Dermis blood vessel endothelial cell (primary cell): ENCODE data around the gene SFXN2. TPM values are rescaled to one million over a fixed set of nuclear protein-coding genes. Genes with fewer than 3 reads are reported as not detected.

Experiments used
- DNase-seq: peaks from one replicate; pipeline ENCODE4 v3.0.0; 2010
- total RNA-seq: library from RNA; depleted of rRNA; stranded (reverse); fragments of >200 nt; gene quantifications from 2 replicates; pipeline ENCODE4 v1.2.3, GENCODE V29; 2014

SFXN2 gene
- total RNA-seq, 1 donor from 2014 or later = 7.1 TPM

DNA sequence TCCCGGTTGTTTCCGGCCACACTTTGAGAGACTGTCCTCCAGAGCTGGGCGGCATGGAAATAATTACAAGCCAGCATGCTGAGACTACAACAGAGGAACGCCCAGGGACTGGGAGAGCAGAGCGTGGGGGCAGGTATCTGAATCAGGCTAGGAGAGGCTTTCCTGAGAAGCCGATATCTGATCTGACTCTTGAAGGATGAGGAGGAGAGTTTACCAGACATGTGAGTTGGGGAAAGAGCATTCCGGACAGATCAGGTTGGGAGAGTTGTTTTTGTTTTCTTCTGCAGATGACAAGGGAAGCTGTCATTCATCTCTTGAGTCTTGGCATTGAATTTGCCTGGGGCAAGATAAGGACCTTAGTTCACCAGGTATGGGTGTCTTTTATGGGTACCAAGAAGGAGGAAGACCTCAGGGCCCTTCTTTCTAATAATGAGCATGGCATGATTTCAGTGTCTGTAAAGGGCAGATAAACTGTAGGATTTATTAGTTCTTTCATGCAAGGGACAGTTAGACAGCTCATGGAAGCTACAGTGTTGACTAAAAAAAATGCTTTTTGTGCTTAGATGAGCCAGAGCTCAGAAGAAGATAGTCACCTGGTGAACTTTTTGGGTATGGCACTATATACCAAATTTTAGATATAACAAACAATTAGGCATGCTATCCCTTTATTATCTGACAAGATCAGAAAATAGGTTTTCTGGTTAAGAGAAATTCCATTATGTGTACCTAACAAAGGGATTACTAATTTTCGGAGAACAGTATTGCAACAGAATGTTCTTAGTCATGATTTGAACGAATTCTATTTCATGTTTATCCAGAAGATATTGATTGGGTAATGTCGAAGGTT lies 65.5 kb downstream of the SFXN2 start:
- no peak for DNase-seq

DNA sequence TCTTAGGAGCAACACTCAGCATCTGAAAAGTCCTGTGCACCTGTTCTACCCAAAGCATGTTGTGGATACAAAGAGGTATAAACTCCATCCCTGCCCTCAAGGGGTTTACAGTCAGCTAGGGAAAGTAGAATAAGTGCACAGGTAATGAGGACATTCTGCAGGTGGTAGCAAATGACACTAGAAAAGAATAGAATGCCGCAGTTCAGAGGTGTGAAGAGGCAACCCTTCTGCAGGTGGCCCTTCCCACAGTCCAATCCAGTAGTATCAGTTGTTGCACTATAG lies 66.0 kb downstream of the SFXN2 start:
- no peak for DNase-seq

DNA sequence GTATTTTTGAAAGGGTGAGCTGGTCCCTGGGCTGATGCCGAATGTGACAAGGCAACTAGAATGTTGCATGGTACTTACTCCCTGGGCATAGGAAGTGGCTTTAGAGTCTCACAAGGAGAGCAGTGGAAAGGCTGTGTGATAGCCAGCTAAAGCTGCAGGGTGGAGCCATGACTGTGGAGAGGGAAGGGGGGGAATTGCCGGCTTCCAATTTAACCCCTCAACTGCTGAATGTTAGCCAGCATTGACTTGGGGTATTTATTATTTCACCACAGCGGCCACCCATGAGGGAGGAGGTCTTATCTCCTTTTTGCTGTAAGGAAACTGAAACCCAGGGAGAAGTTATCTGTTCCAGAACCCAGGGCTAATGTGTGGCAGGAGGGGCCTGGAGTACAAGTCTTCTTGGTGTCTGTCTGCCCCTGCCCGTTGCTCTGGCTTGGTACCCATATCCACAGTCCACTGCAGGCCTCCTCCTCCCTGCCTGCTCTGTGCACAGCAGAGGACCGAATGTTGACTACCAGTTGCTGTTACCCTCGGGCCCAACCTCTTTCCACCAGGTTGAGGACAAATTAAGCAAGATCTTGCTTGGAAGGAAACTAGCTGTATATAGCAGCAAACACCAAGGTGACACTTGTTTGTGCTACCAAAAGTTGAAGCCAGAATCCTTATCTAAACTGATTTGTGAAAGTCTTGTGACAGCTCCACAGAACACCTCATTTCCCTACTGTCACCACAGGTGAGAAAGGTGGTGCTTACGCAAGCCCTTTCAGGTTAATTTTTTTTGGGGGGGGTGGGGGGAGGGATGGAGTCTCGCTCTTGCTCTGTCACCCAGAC lies 66.9 kb downstream of the SFXN2 start:
- DNase-seq = peak; percentile 45

DNA sequence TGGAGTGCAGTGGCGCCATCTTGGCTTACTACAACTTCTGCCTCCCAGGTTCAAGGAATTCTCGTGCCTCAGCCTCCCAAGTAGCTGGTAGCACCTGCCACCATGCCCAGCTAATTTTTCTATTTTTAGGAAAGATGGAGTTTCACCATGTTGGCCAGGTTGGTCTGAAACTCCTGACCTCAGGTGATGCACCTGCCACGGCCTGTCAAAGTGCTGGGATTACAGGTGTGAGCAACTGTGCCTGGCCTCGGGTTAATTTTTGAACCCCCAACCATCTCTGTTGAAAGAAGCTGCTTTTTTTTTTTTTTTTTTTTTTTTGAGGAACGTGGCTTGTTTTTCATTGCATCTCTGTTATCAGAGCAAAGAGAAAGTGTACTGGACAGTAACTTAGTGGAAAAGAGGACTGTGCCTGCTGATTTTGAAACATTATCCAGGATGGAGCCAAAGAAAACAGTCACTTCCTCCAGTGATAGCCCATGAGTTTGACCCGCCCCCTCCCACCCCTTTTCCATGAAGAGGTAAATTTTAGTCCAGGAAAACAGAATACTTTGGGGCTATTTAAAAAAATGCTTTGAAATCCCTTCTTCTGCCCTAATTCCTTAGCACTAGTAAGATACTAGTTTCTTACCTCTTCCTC lies 67.6 kb downstream of the SFXN2 start:
- peak; percentile 78 for DNase-seq

DNA sequence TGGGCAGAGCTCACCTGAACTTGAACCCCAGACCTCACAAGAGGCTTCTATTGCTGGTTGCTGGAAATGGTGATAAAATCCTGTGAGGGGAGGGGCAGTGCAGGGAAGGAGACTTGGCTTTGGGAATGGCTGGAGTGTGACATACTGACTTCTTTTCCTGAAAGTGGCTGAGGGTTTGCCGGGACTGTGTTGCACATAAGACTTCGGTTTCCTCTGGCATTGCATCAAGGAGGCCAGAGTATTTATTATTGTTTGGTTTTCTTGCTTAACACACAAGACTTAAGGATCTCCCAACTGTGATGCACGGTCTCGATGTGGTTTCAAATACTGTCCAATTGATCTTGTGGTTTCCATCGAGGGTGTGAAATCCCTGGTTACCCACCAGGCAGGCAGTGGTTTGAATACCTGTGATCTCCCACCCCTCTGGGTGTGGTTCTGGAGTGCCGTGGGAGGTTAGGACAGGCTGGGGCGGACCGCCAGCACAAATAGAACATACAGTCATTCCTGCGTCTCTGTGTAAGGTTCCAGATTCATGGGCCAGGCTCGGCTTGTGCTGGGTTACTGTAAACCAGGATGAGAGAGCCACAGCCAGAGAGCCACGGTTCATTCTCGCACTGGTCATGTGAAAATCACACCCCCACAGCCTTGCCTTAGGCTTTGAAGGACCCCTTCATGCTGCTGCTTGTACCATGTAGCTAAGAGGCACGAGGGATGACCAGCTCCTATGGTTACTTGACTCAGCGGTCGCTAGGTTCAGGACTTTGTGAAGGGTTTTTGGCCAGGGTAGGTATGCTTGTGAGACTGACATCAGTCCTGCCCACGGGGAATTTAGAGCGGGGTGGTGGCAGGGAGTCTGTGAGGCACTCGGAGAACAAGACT lies 68.5 kb downstream of the SFXN2 start:
- DNase-seq = peak; percentile 84

DNA sequence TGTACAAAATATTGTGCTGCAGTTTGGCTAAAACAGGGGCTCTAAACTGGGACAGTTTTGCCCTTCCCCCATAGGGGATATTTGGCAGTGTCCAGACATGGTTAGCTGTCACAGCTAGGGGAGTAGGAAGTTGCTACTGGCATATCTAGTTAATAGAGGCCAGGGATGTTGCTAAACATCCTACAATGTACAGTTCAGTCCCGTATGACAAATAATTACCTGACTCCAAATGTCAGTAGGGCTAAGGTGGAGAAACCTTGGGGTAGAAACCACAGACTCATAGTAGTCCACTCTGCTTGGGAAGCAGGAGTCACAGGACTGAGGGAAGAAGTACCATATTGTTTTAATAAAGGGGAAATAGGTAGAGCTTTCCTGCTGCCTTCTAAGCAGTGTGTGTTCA lies 69.1 kb downstream of the SFXN2 start:
- DNase-seq = no peak

DNA sequence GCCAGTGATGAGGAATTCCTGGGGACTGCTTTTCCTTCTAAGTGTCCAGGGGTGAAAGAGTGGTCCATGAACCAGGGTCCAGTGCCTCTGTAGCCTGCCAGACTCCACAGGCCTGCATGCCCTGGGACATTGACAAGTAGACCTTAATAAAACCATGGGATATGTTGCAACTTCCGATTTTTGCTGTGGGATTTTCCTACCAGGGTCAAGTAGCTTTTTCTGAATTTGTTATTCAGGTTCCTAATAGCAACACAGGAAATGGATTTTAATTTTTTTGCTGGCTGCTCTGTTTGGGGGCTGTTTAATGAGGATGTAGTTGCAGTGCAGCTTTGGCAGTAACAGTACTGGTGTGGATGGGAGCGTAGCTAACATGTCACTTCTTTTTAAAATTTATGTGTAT lies 71.4 kb downstream of the SFXN2 start:
- peak; percentile 94 for DNase-seq

DNA sequence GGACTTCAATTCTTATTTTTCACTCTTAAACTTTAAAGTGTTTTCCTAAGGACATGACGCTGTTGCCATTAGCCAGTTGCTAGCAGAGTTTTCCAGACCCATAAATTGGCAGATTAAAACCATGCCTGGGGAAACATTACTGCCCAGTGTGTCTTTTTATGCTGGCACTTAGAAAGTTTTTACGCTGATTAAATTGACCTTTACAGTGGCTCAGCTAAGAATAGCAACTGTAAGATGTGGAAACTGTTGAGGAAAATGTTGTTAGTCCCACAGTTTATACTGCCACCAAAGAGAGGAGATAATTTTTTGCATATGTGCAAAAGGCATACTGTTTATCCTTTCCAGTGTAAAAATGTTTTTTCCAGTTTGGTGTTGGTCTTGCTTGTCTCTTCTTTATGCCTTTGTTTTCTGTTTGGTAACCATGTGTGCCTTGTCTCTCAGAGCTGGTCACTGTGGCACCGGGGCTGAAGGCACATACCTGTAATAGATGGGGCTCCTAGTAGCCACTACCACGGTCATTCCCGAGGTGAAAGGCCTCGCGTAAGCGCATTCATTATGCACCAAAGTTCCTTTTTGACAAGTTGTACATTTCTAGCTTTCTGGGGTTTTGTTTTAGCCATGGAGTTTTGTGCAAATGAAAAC lies 77.4 kb downstream of the SFXN2 start:
- no peak for DNase-seq

Other genes starting within 250 kb of the SFXN2 start
- 154 and 244 TPM in 2 replicates for gene ACTR1A, start 211.9 kb upstream of the SFXN2 start, total RNA-seq
- gene SUFU, start 210.7 kb upstream of the SFXN2 start, total RNA-seq = 3.1 and 9.7 TPM in 2 replicates
- 65.7 and 124 TPM in 2 replicates for gene TRIM8, start 70.2 kb upstream of the SFXN2 start, total RNA-seq
- 3.6 and 4.6 TPM in 2 replicates for gene ARL3, start 239 bp upstream of the SFXN2 start, total RNA-seq
- 73.9 and 103 TPM in 2 replicates for gene WBP1L, start 29.3 kb downstream of the SFXN2 start, total RNA-seq
- not detected in 2 replicates for gene CYP17A1, start 122.8 kb downstream of the SFXN2 start, total RNA-seq
- gene BORCS7, start 139.6 kb downstream of the SFXN2 start, total RNA-seq = 39.0 and 42.9 TPM in 2 replicates
- 1.2 and 2.0 TPM in 2 replicates for gene AS3MT, start 154.8 kb downstream of the SFXN2 start, total RNA-seq
- 6.3 and 6.9 TPM in 2 replicates for gene CNNM2, start 203.7 kb downstream of the SFXN2 start, total RNA-seq